ENCODE data around the gene STEAP3. TPM values are rescaled to one million over a fixed set of nuclear protein-coding genes. Genes with fewer than 3 reads are reported as not detected.
A peak's percentile ranks its signal among the peaks of the same experiment; 100 is the strongest.

The STEAP3 gene
- 8.1 and 11.8 TPM in 2 replicates for total RNA-seq

DNA sequence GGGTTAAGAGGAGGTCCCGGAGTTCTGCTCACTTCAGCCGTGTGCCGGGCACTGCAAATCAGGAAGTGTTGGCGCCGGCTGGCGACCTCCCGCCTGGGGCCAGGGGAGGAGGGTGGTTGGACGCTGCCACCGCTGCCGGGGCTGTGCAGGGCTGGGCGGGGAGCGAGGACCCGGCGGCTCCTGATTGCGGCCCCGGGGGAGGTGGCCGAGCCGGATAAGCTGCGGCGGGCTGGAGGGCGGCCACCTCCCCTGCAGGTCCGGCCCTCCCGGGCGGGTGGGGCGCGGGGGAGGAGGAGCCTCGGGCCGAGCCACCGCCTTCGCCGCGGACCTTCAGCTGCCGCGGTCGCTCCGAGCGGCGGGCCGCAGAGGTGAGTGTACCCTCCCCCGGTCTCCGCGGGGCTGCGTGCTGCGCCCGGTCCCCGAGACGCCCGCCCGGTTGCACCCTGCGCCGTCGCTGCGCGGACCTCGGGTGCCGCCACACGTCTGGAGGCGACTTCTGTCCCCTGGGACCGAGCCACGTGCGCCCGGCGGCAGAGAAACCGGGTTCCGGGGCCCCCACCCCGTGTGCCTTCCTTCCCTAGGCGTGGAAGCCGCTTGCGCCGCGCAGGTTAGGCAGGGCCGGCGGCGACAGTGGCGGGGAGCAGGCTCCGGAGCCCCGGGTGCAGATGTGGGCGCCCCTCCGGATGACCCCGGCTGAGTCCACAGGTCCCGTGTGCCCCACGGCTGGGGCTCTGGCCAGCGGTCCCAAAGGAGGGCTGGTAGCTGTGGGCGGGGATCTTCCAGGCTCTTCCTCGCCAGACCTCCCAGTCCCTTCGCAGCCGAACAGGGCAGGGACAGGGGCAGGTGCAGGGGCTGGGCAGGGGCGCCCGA is at the start of gene STEAP3:
Gene STEAP3, plus strand, starts transcription at position 314 of the 870 bp plus-strand sequence. CDS start 7,179 bp downstream, outside the sequence.
- FAIRE-seq (no peak), DNase-seq (ENCODE audit: low read depth) (peak; percentile 22)
- peaks cover 5% of the 10 kb centered on the region for H3K36me3 ChIP-seq (ENCODE audit: control insufficient read depth, insufficient read depth, low read length)
- no peaks in the 10 kb centered on the region for H3K27me3 ChIP-seq (ENCODE audit: control insufficient read depth, insufficient read depth, low read length)
- TF ChIP-seq, protein P1, sequence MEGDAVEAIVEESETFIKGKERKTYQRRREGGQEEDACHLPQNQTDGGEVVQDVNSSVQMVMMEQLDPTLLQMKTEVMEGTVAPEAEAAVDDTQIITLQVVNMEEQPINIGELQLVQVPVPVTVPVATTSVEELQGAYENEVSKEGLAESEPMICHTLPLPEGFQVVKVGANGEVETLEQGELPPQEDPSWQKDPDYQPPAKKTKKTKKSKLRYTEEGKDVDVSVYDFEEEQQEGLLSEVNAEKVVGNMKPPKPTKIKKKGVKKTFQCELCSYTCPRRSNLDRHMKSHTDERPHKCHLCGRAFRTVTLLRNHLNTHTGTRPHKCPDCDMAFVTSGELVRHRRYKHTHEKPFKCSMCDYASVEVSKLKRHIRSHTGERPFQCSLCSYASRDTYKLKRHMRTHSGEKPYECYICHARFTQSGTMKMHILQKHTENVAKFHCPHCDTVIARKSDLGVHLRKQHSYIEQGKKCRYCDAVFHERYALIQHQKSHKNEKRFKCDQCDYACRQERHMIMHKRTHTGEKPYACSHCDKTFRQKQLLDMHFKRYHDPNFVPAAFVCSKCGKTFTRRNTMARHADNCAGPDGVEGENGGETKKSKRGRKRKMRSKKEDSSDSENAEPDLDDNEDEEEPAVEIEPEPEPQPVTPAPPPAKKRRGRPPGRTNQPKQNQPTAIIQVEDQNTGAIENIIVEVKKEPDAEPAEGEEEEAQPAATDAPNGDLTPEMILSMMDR (IDR thresholded peaks at IDR 0.05; ENCODE audit: insufficient read depth, low read length, severe bottlenecking) = no peak
- peak within 1 kb of the TSS; percentile 80 for H3K4me3 ChIP-seq (ENCODE audit: low read depth, low read length)

- Histone ChIP-seq H3K4me3 (ENCODE audit: low read depth, low read length) (no peak overlapping the region), H3K27me3 (ENCODE audit: control insufficient read depth, insufficient read depth, low read length) (no peaks in the 10 kb centered on the region), H3K36me3 (ENCODE audit: control insufficient read depth, insufficient read depth, low read length) (no peaks in the 10 kb centered on the region)
- DNase-seq (ENCODE audit: low read depth) (peak; percentile 17), FAIRE-seq (no peak)
- TF ChIP-seq, protein P1 (IDR thresholded peaks at IDR 0.05; ENCODE audit: insufficient read depth, low read length, severe bottlenecking) = peak; percentile 88
Measured at GRCh38 chr2:119174216-119174992, 49.2 kb upstream of the STEAP3 start.

GRCh38 chr2:119174993-119175347 is 48.7 kb upstream of the STEAP3 start:
- Histone ChIP-seq H3K4me3 (ENCODE audit: low read depth, low read length) (no peak overlapping the region), H3K27me3 (ENCODE audit: control insufficient read depth, insufficient read depth, low read length) (no peaks in the 10 kb centered on the region), H3K36me3 (ENCODE audit: control insufficient read depth, insufficient read depth, low read length) (no peaks in the 10 kb centered on the region)
- TF ChIP-seq, protein P1 (IDR thresholded peaks at IDR 0.05; ENCODE audit: insufficient read depth, low read length, severe bottlenecking) = no peak
- FAIRE-seq = no peak
- DNase-seq (ENCODE audit: low read depth) = no peak

GRCh38 chr2:119175517-119175916 is 48.1 kb upstream of the STEAP3 start:
- DNase-seq (ENCODE audit: low read depth) (no peak), FAIRE-seq (no peak)
- Histone ChIP-seq H3K27me3 (ENCODE audit: control insufficient read depth, insufficient read depth, low read length) (no peaks in the 10 kb centered on the region), H3K36me3 (ENCODE audit: control insufficient read depth, insufficient read depth, low read length) (no peaks in the 10 kb centered on the region), H3K4me3 (ENCODE audit: low read depth, low read length) (no peak overlapping the region)
- TF ChIP-seq, protein P1 (IDR thresholded peaks at IDR 0.05; ENCODE audit: insufficient read depth, low read length, severe bottlenecking) = no peak

DNA sequence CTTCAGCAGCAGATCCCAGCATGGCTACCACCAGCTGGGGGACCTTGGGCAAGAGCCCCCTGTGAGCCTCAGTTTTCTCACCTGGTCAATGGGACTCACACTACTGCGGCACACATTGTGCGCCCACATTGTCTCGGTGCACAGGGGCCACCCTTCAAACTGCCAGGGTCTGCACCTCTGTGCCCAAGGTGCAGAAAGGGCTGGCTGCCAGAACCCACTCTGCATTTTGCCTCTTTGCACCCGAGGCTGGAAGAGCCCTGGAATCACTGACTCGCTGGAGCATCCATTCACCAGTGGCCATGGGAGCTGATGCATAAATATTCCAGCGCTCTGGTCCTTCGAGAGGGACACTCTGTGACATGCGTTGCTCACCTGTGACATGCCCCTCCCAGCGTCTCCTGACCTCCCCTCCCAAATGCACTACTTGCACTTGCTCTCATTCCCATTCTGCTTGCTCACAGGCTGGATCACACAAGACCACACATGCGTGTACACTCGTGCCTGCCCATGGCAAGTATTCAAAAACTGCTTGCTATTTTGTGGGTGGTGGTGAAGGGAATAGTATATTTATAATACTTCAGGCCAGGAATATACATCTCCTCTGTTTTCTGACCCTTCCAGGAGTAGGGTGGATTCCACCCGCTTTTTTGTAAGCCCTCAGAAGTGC is 46.3 kb upstream of the STEAP3 start:
- TF ChIP-seq, protein P1 (IDR thresholded peaks at IDR 0.05; ENCODE audit: insufficient read depth, low read length, severe bottlenecking) = no peak
- no peak for FAIRE-seq
- Histone ChIP-seq H3K4me3 (ENCODE audit: low read depth, low read length) (no peak overlapping the region), H3K36me3 (ENCODE audit: control insufficient read depth, insufficient read depth, low read length) (no peaks in the 10 kb centered on the region), H3K27me3 (ENCODE audit: control insufficient read depth, insufficient read depth, low read length) (no peaks in the 10 kb centered on the region)
- no peak for DNase-seq (ENCODE audit: low read depth)

Data from bronchial epithelial cell (primary cell).